ENCODE results near the gene KRT40.

- TF ChIP-seq TAF1 (IDR thresholded peaks at IDR 0.05; ENCODE audit: control insufficient read depth, extremely low read depth, insufficient read depth, low read length, severe bottlenecking) = no peak
- TF ChIP-seq ZNF318 (IDR thresholded peaks at IDR 0.05; ENCODE audit: borderline replicate concordance in 1 of 2, low read depth in 1 of 2) = no peak
- TF ChIP-seq CTBP1 (IDR thresholded peaks at IDR 0.05; ENCODE audit: borderline replicate concordance) = no peak
- no peak for TF ChIP-seq EP300 (IDR thresholded peaks at IDR 0.05; ENCODE audit: low read length)
- TF ChIP-seq PPARD (CRISPR knock-in tag; IDR thresholded peaks at IDR 0.05) = no peak
- TF ChIP-seq CTCF (IDR thresholded peaks at IDR 0.05 in 2 of 3, conservative IDR thresholded peaks at IDR 0.05 in 1 of 3; ENCODE audit: insufficient read depth in 2 of 3, low read depth in 1 of 3, low read length in 3 of 3) = no peak
- no peak for TF ChIP-seq REST (IDR thresholded peaks at IDR 0.05; ENCODE audit: borderline replicate concordance)
- TF ChIP-seq REST (CRISPR knock-in tag; IDR thresholded peaks at IDR 0.05; ENCODE audit: low read depth) = no peak
- TF ChIP-seq TCF3 (CRISPR knock-in tag; IDR thresholded peaks at IDR 0.05) = no peak
- no peak for TF ChIP-seq HES1 (IDR thresholded peaks at IDR 0.05; ENCODE audit: low read depth)
- no peak for TF ChIP-seq CBX5 (IDR thresholded peaks at IDR 0.05; ENCODE audit: borderline replicate concordance, low read depth)
These were observed at the start of gene KRT40 for GRCh38 chr17:40984226-40984625.

Data from K562 (cell line).